Kidney (tissue), 14 donors: ENCODE results near the gene DNM3. TPM values are rescaled to one million over a fixed set of nuclear protein-coding genes. Genes with fewer than 3 reads are reported as not detected.

ENCODE experiments used
- DNase-seq, 5 donors: peaks; one replicate each; pipeline ENCODE4 v3.0.0-alpha.2; 2013 to 2020
- FAIRE-seq: peaks from 2 replicates; lab custom pipeline; 2012; peaks lifted over from hg19 to GRCh38; lab: Jason Lieb, UNC
- H3K27ac ChIP-seq, 2 donors: one replicate each; pipeline ENCODE4 v1.7.0; 2013; ENCODE audit warnings: low read depth in 2 of 2, low read length in 2 of 2, inconsistent platforms in 1 of 2
- H3K27me3 ChIP-seq: one replicate; pipeline ENCODE4 v1.7.1; 2013; ENCODE audit warnings: low read length, inconsistent platforms; ENCODE audit not compliant: control insufficient read depth, insufficient read depth
- H3K36me3 ChIP-seq, 3 donors: one replicate each; pipeline versions ENCODE4 v1.7.0 to v1.7.1; 2013; ENCODE audit warnings: low read length in 3 of 3, control low read depth in 1 of 3, inconsistent platforms in 1 of 3; ENCODE audit not compliant: insufficient read depth in 3 of 3, control insufficient read depth in 2 of 3
- H3K4me1 ChIP-seq, 3 donors: one replicate each; pipeline versions ENCODE4 v1.7.0 to v1.7.1; 2013; ENCODE audit warnings: low read length in 3 of 3, inconsistent platforms in 1 of 3, low read depth in 1 of 3; ENCODE audit not compliant: control insufficient read depth in 2 of 3, insufficient read depth in 2 of 3
- H3K4me3 ChIP-seq, 3 donors: one replicate each; pipeline versions ENCODE4 v1.7.0 to v1.8.1; 2013; ENCODE audit warnings: low read length in 3 of 3, control low read depth in 1 of 3, inconsistent platforms in 1 of 3
- H3K9ac ChIP-seq, 3 donors: one replicate each; pipeline versions ENCODE4 v1.7.0 to v1.7.1; 2013; ENCODE audit warnings: low read length in 3 of 3, control low read depth in 1 of 3, inconsistent platforms in 1 of 3
- H3K9me3 ChIP-seq, 3 donors: one replicate each; pipeline versions ENCODE4 v1.7.0 to v1.7.1; 2013; ENCODE audit warnings: low read length in 3 of 3, control low read depth in 1 of 3, inconsistent platforms in 1 of 3; ENCODE audit not compliant: control insufficient read depth in 2 of 3, insufficient read depth in 1 of 3
- CTCF ChIP-seq: IDR thresholded peaks from 3 replicates; pipeline ENCODE4 v1.5.1; 2012; ENCODE audit warnings: mild to moderate bottlenecking, moderate library complexity, borderline replicate concordance; ENCODE audit not compliant: insufficient read depth; ENCODE audit errors: extremely low read depth
- intact Hi-C: fragments of 100-400 bp; cut with DNase I; formaldehyde crosslinking; loops from one replicate; pipeline ENCODE4 v1.11.1; 2022
- polyA plus RNA-seq: library from polyadenylated mRNA; stranded (reverse); fragments of 350-450 nt; fragmentation: Illumina TruSeq; extraction: RNeasy Lipid Tissue Mini Kit (QIAGEN cat#74804); gene quantifications from one replicate; pipeline ENCODE4 v1.2.3, GENCODE V29; 2014; ENCODE audit warnings: low read depth, low replicate concordance; ENCODE audit not compliant: insufficient read depth
- total RNA-seq: library from RNA; stranded (reverse); fragmentation: NEBNext Ultra II Directional; extraction: Animal tissue kit (Norgen Biotek cat#: 25700); gene quantifications from one replicate; pipeline ENCODE4 v1.2.1, GENCODE V29; 2021
- donor health status: control.
- donor health status: control.
- donor health status: control.
- donor health status: control.
- donor health status: control.
- donor health status: DM: yes; HTN: yes; CAD: no.
- donor health status: Normal renal cell carcinoma (clear cell type).

Gene DNM3
- total and polyA plus RNA-seq, 2 donors from 2014 or later: 5.9 to 19.1 TPM

DNA sequence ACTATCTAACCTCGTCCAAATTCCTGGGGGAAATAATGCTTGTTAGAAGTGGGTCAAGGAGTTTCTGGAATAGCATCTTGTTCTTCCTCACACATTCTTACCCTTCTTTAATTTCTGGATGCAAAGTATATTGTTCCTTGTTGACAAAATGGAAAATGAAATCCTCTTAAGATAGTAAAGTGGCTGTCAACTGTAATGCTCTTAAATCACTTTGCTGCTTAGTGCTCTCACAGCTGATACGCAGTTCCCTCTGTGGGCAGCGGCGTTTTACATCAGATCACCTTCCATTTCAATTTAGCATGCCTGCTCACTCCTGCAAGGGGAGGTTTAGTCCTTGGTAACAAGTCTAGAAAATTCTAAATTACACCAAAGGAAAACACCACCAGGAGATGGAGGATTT lies 113.1 kb downstream of the DNM3 start:
- TF ChIP-seq CTCF: no peak
- H3K9me3 ChIP-seq: peaks cover 0 to 3% (median 0%) of the 10 kb centered on the region in 3 donors
- no peak for FAIRE-seq
- no peak overlapping the region for H3K27ac ChIP-seq
- no peaks in the 10 kb centered on the region for H3K36me3 ChIP-seq
- peak in 2 of 5 donors; percentile 34 to 49 for DNase-seq
- intact Hi-C loops: no loop called here
- H3K27me3 ChIP-seq: no peaks in the 10 kb centered on the region
- H3K9ac ChIP-seq: no peak overlapping the region
- H3K4me1 ChIP-seq: no peaks in the 10 kb centered on the region
- no peak overlapping the region for H3K4me3 ChIP-seq

DNA sequence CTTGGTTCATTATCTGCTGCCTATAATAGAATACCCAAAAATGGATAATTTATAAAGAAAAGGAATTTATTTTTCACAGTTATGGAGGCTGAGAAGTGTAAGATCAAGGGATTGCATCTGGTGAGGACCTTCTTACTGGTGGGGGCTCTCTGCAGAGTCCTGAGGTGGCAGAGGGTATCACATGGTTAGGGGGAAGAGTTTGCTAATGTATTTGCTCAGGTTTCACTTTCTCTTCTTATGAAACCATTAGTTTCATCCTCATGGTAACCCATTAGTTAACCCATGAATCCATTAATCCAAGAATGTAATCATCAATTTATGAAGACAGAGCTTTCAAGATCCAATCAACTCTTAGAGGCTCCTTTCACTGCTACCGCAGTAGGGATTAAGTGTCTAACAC lies 120.6 kb downstream of the DNM3 start:
- Histone ChIP-seq H3K9me3 (no peaks in the 10 kb centered on the region), H3K27me3 (no peaks in the 10 kb centered on the region), H3K36me3 (no peaks in the 10 kb centered on the region), H3K27ac (no peak overlapping the region), H3K4me1 (peaks cover 0 to 4% (median 0%) of the 10 kb centered on the region in 3 donors), H3K4me3 (no peak overlapping the region), H3K9ac (no peak overlapping the region)
- no peak for FAIRE-seq
- intact Hi-C loops: no loop called here
- TF ChIP-seq CTCF: no peak
- no peak for DNase-seq

DNA sequence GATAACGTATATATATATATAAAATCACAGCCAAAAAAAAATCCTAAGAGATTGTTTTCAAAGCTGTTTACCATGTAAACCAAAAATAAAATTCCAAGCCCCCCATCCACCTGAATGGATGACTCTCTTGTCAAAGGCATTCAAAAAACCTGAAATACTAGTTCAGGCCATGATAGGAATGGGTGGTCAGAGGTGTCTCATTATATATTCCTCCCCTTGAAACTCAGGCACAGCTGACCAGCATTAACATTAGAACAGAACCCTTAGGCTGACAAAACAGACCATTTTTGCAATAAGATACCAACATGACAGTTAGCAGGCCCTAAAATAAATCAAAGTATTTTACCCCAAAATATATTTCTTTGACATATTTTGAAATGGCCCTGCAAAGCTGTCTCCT lies 122.5 kb downstream of the DNM3 start:
- intact Hi-C loops: no loop called here
- Histone ChIP-seq H3K27me3 (no peaks in the 10 kb centered on the region), H3K9me3 (no peaks in the 10 kb centered on the region), H3K27ac (no peak overlapping the region), H3K9ac (no peak overlapping the region), H3K36me3 (no peaks in the 10 kb centered on the region), H3K4me3 (no peak overlapping the region), H3K4me1 (peaks cover 0 to 4% (median 0%) of the 10 kb centered on the region in 3 donors)
- TF ChIP-seq CTCF: no peak
- FAIRE-seq: no peak
- no peak for DNase-seq

DNA sequence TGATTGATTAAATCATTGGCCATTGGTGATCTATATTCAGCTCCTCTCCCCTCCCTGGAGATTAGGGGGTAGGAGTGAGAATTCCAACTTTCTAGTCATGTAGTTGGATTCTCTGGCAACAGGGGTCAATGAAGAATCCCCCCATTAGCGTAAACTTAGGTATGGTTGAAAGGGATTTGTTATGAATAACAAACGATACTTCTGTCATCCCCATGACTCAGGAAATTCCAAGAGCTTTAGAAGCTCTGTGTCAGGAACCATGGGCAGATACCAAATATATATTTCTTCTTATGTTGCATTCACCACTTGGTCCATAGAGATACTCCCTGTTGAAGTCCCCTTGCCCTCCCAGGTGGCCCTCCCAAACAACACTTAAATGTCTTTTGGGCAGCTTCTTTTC lies 124.5 kb downstream of the DNM3 start:
- DNase-seq: no peak
- no peaks in the 10 kb centered on the region for H3K9me3 ChIP-seq
- peaks cover 0 to 4% (median 0%) of the 10 kb centered on the region in 3 donors for H3K4me1 ChIP-seq
- H3K36me3 ChIP-seq: no peaks in the 10 kb centered on the region
- intact Hi-C loops: no loop called here
- H3K27ac ChIP-seq: no peak overlapping the region
- H3K9ac ChIP-seq: no peak overlapping the region
- no peak overlapping the region for H3K4me3 ChIP-seq
- no peak for FAIRE-seq
- no peak for TF ChIP-seq CTCF
- H3K27me3 ChIP-seq: no peaks in the 10 kb centered on the region
